GM12872 (cell line): ENCODE measurements around the gene TNKS2.

Source experiments
- TF ChIP-seq, protein P1 (sequence below): IDR thresholded peaks from 3 replicates; pipeline ENCODE4 v1.5.1; 2011; ENCODE audit warnings: low read depth, mild to moderate bottlenecking, low read length, moderate library complexity; ENCODE audit not compliant: insufficient read depth

The TNKS2 gene

DNA sequence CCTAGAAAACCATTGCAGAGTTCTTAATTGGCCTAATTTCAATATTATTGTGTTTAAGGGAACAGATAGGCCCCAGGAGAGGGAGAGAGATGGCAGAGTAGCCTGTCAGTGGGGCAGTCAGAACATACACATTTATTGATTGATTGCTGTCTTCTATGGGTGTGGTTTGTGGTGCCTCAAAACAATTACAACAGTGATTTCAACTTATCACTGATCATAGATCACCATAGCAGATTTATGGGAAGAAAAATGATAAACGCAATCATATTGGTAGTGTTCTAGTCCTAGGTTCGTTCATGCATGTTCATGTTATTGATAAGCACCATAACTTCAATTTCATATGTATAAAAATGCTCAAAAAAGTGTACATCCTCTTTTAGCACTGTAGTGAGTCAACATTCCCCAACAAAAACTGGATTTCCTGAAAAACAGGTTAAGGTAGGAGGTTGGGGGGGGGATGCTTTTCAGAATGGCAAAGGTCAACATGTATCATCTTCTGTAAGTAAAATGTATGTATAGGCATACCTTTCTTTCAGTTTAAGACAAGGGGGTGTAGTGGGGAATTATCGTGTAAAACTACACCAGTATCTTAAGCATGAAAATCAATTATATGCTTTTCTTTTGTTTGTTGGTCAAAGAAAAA lies 1.1 kb upstream of the TNKS2 start:
- TF ChIP-seq, protein P1, sequence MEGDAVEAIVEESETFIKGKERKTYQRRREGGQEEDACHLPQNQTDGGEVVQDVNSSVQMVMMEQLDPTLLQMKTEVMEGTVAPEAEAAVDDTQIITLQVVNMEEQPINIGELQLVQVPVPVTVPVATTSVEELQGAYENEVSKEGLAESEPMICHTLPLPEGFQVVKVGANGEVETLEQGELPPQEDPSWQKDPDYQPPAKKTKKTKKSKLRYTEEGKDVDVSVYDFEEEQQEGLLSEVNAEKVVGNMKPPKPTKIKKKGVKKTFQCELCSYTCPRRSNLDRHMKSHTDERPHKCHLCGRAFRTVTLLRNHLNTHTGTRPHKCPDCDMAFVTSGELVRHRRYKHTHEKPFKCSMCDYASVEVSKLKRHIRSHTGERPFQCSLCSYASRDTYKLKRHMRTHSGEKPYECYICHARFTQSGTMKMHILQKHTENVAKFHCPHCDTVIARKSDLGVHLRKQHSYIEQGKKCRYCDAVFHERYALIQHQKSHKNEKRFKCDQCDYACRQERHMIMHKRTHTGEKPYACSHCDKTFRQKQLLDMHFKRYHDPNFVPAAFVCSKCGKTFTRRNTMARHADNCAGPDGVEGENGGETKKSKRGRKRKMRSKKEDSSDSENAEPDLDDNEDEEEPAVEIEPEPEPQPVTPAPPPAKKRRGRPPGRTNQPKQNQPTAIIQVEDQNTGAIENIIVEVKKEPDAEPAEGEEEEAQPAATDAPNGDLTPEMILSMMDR, result no peak

DNA sequence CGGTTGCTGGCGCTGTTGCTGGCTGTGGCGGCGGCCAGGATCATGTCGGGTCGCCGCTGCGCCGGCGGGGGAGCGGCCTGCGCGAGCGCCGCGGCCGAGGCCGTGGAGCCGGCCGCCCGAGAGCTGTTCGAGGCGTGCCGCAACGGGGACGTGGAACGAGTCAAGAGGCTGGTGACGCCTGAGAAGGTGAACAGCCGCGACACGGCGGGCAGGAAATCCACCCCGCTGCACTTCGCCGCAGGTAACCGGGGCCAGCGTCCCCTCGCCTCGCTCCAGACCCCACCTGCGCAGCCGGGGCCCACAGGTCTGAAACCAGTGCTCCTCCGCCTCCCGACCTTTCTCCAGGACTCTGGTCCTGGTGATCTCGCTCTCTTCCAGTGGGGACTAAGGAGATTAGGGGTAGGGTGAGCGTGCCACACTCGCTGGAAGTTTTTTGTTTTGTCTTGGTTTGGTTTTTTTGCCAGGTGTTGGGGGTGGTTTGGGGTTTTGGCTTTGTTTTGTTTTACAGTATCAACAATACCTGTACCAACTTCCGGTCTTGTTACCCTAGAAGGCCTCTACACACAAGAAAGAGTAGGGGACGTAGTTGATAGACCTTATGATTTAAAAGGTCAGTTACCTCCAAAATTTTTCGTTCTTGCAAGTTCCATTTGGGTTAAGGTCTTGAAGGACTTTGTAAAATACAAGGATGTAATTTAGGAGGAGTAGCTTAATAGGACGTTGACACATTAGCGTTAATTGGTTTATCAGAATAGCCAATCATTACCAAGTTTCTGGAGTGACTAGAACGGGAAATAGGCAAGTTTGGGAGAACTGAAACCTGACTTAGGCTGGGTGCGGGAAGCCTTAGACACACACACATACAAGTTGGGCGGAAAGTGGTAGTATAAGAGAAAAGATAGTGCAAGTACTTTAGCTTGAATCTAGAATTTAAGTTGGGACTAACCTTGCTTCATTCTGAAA lies 704 bp downstream of the TNKS2 start:
- TF ChIP-seq, protein P1, result no peak

DNA sequence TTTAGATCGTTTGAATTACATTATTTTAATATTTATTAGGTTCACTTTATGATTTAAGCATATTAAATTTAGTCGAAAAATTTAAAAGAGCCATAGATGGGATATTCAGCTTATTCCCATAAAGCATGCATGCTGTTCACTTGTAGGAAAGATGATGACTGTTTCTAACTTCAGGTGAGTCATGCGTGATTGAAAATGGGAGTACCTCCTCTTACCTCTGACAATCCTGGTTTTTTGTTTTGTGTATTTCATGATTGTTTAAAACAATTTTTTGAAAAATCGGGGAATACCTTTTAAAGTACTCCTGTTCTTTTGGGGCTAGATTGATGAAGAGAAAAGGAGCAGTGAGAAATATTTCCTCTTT lies 1.4 kb downstream of the TNKS2 start:
- TF ChIP-seq, protein P1, result no peak

DNA sequence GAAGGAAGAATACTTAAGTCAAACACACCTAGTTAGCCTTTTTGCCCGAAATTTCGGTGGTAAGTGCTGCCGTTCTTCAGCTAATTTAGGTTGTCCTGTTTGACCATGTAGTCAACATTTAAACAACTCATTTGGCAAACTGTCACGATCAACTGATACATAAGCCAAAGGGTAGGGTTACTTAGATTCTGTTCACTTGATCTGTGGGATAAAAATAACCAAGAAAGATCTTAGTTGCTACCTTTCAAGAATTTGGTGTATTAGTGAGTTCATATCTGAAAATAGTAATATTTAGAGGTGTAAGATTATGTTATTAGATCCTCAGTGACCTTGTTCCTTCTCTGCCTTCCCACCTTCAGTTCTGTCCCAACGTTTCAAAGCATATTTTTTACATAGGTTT lies 2.0 kb downstream of the TNKS2 start:
- TF ChIP-seq, protein P1, result no peak

DNA sequence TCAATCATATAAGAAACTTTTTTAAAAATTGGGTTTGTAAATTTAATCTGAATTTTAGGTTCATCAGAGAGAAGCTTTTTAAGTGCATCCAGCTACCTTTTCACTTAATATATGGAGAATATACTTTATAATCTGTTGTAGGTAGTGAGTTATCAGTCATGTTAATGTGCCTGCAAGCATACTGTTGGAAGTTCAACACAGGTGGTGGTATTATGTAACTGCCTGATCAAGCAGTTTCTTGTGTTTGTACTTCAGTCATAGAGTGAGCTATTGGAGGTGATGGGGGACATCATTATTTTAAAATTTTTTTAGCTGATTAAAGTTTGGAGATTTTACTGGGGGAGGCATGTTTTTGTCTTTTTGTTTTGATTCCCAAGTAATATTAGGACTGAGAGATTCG lies 2.5 kb downstream of the TNKS2 start:
- TF ChIP-seq, protein P1, result no peak

DNA sequence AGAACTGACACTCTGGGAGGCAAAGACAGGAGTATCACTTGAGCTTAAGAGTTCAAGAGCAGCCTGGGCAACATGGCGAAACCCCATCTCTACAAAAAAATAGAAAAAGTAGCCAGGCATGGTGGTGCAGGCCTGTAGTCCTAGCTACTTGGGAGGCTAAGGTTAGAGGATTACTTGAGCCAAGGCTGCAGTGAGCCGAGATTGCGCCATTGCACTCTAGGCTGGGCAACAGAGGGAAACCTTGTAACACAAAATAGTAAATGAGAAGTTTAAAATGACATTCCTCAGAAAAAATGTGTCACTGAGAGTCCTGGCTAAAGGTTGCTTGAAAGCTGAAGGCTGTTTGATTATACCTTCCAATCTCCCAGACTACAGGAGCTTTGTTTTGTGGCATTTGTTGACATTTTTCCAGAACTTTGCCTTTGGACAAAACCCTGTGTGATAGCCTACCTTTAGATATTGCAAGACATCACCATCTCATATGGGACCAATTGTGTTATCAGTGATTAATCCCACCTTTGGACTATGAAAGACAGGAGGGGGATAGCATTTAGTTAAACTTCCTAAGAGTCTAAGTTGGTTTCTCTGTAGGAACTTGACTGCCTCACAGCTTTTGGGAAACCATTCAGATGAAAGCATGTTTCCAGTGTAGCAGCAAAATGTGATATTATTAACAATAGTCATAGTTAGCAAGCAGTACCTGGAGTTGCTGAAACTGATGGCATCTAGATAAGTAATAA lies 5.3 kb downstream of the TNKS2 start:
- TF ChIP-seq, protein P1, result no peak

DNA sequence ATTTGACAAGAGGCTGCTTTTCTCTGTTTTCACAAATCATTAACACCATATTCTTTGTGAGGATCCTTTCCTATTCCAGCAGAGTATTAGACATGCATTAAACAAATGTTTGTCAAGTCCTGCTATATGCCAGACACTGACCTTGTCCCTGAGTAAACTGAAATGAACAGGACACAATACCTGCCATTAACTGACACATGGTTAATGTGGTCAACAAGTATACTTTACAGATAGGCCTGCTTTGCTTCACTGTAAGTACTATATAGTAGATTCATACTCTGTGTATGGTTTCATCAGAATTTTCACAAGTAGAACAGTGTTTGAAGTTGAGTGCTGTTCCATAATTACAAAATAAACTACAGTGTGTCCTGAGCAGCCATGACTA lies 5.9 kb downstream of the TNKS2 start:
- TF ChIP-seq, protein P1, result no peak
